OCI-LY7 (cell line): ENCODE measurements around the gene ANKS1B.

Source experiments
- CTCF ChIP-seq: fragments of 200-600 bp; sonication (generic); conservative IDR thresholded peaks from 2 replicates; pipeline ENCODE4 v1.5.1; 2014; ENCODE audit warnings: mild to moderate bottlenecking, antibody characterized with exemption, low read length, moderate library complexity, mixed read lengths
- EZH2phosphoT487 ChIP-seq: fragments of 200-600 bp; sonication (generic); IDR thresholded peaks from 2 replicates; pipeline ENCODE4 v1.6.1; 2018; ENCODE audit warnings: low read depth, borderline replicate concordance, mild to moderate bottlenecking, mixed run types, antibody characterized with exemption, low read length, moderate library complexity, mixed read lengths

GRCh38 chr12:99119943-99120342 lies 864.8 kb downstream of the ANKS1B start:
- TF ChIP-seq EZH2phosphoT487, result no peak
- no peak for TF ChIP-seq CTCF
